H1 (cell line): ENCODE measurements around the gene PPM1L. TPM values are rescaled to one million over a fixed set of nuclear protein-coding genes. Genes with fewer than 3 reads are reported as not detected.

Source experiments
- ATF3 ChIP-seq: IDR thresholded peaks from 2 replicates; pipeline ENCODE4 v1.6.1; 2011; ENCODE audit warnings: low read depth, mild to moderate bottlenecking, low read length; ENCODE audit not compliant: insufficient read depth
- CHD7 ChIP-seq: fragments of 300-600 bp; sonication (generic); IDR thresholded peaks from 2 replicates; pipeline ENCODE4 v1.7.1; 2012; ENCODE audit warnings: low read length, moderate library complexity, mild to moderate bottlenecking, inconsistent platforms; ENCODE audit not compliant: insufficient replicate concordance
- EZH2 ChIP-seq: fragments of 200-600 bp; sonication (generic); IDR thresholded peaks from 2 replicates; pipeline ENCODE4 v1.7.1; 2012; ENCODE audit warnings: low read depth, mild to moderate bottlenecking, moderate library complexity, low read length, inconsistent platforms; ENCODE audit not compliant: severe bottlenecking
- GABPA ChIP-seq: IDR thresholded peaks from 2 replicates; pipeline ENCODE4 v1.6.1; 2011; ENCODE audit warnings: mild to moderate bottlenecking, low read length, moderate library complexity, borderline replicate concordance; ENCODE audit not compliant: insufficient read depth
- HDAC6 ChIP-seq: IDR thresholded peaks from one replicate; pipeline ENCODE4 v1.7.1; 2012; ENCODE audit warnings: low read depth, mild to moderate bottlenecking, inconsistent platforms, low read length, moderate library complexity
- NRF1 ChIP-seq: IDR thresholded peaks from 2 replicates; pipeline ENCODE4 v1.6.1; 2011; ENCODE audit warnings: mild to moderate bottlenecking, low read depth, low read length, improper control_type of control experiment
- POLR2AphosphoS5 ChIP-seq: IDR thresholded peaks from 2 replicates; pipeline ENCODE4 v1.6.1; 2011; ENCODE audit warnings: low read depth, low read length
- polyA plus RNA-seq, 7 experiments: library from polyadenylated mRNA; depleted of rRNA in 3 of 7; stranded (reverse) in 5 of 7; unstranded in 2 of 7; fragments of >200 nt in 5 of 7; fragments of 200-250 nt in 2 of 7; gene quantifications; 1 replicate in 5 of 7; 2 replicates in 1 of 7; 4 replicates in 1 of 7; pipeline versions ENCODE4 v1.2.1 to v1.2.3, GENCODE V29; 2011 to 2013; ENCODE audit warnings: missing spikeins in 2 of 7, mixed read lengths in 2 of 7
- total RNA-seq: library from RNA; stranded (reverse); fragmentation: NEBNext Ultra II Directional; extraction: Animal tissue kit (Norgen Biotek cat#: 25700); gene quantifications from 2 replicates; pipeline ENCODE4 v1.2.1, GENCODE V29; 2021

The PPM1L gene
- total and polyA plus RNA-seq, 2 of the 8 experiments (the other 6 are each of a cell fraction or from before 2014, with no cell fraction given) = 2.8 to 18.1 TPM

DNA sequence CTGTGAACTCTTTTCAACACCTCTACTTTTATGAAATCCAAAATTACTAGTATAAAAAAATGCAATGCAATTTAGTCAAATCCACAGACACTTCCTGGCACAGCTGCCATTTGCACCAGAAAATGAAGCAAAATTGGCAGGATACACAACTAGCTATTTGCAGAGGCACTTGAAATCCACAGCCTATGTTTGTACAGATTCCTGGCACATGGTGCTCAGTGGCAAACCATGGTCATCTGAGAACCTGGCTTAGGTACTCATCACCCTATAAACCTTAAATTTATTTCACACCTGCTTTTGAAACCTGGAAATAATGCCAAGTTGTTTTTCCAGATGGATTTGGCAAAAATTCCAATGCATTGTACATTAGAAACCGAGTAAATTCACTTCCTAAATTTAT lies 20.2 kb upstream of the PPM1L start (continued):
- TF ChIP-seq CHD7 (no peak), GABPA (no peak), POLR2AphosphoS5 (no peak), HDAC6 (no peak), ATF3 (no peak), EZH2 (no peak), NRF1 (no peak)
